ENCODE measurements around the gene NEGR1.

Gene NEGR1

DNA sequence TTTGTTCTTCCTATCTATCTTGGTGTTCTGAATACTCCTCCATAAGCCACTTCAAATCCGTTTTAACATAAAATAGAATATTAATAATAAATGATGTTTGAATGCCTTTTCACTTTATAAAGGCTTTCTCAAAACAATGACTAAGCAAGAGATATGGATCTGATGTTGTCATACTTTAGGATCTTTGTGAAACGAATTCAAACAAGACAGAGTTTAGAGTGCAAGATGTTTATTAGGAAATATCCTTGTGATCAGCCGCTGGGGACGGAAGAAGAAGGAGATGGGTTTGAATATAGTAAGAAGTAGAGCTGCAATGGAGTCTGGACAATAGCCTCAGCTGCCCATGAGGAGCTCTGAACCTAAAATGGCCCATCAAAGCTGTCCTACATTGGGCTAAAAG lies 351.8 kb downstream of the NEGR1 start:
- POLR2A ChIA-PET = no interaction called here
- CTCF ChIA-PET = no interaction called here

DNA sequence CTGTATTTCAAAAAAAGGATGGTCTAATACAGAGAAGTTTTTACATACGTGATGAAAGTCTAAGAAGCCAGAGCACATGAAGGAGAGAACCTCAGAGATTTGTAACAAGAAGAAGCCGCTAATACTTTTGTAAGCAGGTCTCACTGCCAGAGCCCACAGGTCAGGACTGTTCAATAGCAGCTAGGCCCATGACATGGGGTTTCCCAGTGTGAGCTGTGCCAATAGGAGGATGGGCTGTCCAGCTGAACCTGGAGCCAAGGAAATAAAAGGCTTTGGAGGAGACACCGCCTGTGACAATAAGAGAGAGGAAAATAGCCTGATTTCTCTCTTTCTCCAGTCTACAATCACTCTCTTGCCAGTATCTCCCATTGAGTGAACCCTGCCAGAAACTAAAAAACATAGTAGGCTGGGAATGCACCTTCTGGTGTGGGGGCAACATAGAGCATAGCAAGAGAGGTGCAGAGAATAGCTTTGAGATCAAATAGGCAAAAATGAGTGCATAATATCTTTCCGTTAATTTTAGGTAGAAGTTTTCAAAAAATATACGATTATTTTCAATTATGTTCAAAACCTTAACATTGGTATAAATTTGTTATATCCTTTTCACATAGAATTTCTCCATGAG lies 360.3 kb downstream of the NEGR1 start:
- no peak for DNase-seq (ENCODE audit: low read depth, low spot score)
- ChIA-PET CTCF (no interaction called here), POLR2A (no interaction called here)
- TF ChIP-seq, protein P1, sequence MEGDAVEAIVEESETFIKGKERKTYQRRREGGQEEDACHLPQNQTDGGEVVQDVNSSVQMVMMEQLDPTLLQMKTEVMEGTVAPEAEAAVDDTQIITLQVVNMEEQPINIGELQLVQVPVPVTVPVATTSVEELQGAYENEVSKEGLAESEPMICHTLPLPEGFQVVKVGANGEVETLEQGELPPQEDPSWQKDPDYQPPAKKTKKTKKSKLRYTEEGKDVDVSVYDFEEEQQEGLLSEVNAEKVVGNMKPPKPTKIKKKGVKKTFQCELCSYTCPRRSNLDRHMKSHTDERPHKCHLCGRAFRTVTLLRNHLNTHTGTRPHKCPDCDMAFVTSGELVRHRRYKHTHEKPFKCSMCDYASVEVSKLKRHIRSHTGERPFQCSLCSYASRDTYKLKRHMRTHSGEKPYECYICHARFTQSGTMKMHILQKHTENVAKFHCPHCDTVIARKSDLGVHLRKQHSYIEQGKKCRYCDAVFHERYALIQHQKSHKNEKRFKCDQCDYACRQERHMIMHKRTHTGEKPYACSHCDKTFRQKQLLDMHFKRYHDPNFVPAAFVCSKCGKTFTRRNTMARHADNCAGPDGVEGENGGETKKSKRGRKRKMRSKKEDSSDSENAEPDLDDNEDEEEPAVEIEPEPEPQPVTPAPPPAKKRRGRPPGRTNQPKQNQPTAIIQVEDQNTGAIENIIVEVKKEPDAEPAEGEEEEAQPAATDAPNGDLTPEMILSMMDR (IDR thresholded peaks at IDR 0.05; ENCODE audit: insufficient read depth, low read length, missing control alignments) = no peak
- no peak overlapping the region for H3K4me3 ChIP-seq (ENCODE audit: low read depth, low read length)

More for the DNA sequence above, 351.8 kb downstream of the NEGR1 start:
- DNase-seq (ENCODE audit: low read depth, low spot score) = no peak
- H3K4me3 ChIP-seq (ENCODE audit: low read depth, low read length) = no peak overlapping the region
- TF ChIP-seq, protein P1 (IDR thresholded peaks at IDR 0.05; ENCODE audit: insufficient read depth, low read length, missing control alignments) = no peak

GRCh38 chr1:71921204-71921603 lies 361.1 kb downstream of the NEGR1 start:
- POLR2A ChIA-PET = no interaction called here
- TF ChIP-seq, protein P1 (IDR thresholded peaks at IDR 0.05; ENCODE audit: insufficient read depth, low read length, missing control alignments) = no peak
- no peak for DNase-seq (ENCODE audit: low read depth, low spot score)
- CTCF ChIA-PET = no interaction called here
- no peak overlapping the region for H3K4me3 ChIP-seq (ENCODE audit: low read depth, low read length)

DNA sequence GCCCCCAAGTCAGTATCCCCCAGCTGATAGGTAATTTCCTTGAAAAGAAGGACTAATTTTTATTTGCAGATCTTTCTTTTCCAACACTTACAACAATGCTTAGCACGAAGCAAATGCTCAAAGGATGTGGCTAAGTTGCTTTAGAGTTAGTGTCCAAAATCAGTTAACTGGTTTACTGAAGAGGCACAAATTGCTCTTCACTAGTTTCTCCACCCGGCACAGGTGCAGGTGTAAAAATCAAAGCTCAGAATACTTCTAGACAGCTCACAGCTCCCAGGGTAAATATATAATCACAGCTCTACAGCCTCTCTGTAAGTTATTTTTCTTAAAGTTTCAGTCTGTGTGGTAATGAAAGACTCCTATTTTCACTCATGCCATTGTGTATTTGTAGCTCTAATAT lies 361.8 kb downstream of the NEGR1 start:
- no peak overlapping the region for H3K4me3 ChIP-seq (ENCODE audit: low read depth, low read length)
- ChIA-PET CTCF (no interaction called here), POLR2A (no interaction called here)
- TF ChIP-seq, protein P1 (IDR thresholded peaks at IDR 0.05; ENCODE audit: insufficient read depth, low read length, missing control alignments) = no peak
- no peak for DNase-seq (ENCODE audit: low read depth, low spot score)

GRCh38 chr1:71919811-71920509 lies 362.4 kb downstream of the NEGR1 start:
- TF ChIP-seq, protein P1 (IDR thresholded peaks at IDR 0.05; ENCODE audit: insufficient read depth, low read length, missing control alignments) = no peak
- DNase-seq (ENCODE audit: low read depth, low spot score) = no peak
- H3K4me3 ChIP-seq (ENCODE audit: low read depth, low read length) = no peak overlapping the region
- CTCF ChIA-PET = no interaction called here
- POLR2A ChIA-PET = no interaction called here

- CTCF ChIA-PET = no interaction called here
- H3K4me3 ChIP-seq (ENCODE audit: low read depth, low read length) = no peak overlapping the region
- DNase-seq (ENCODE audit: low read depth, low spot score) = no peak
- POLR2A ChIA-PET = no interaction called here
- TF ChIP-seq, protein P1 (IDR thresholded peaks at IDR 0.05; ENCODE audit: insufficient read depth, low read length, missing control alignments) = no peak
These were observed 363.7 kb downstream of the NEGR1 start for GRCh38 chr1:71918630-71919029.

Measured in AG04449 (cell line).